GM12874 (cell line): Measurements from ENCODE around the gene ACAP1.

Experiments
- TF ChIP-seq, protein P1 (sequence below): IDR thresholded peaks from 2 replicates; pipeline ENCODE4 v1.5.1; 2011; ENCODE audit warnings: low read depth, mild to moderate bottlenecking, control low read depth, low read length, moderate library complexity; ENCODE audit not compliant: insufficient read depth

ACAP1 gene

DNA sequence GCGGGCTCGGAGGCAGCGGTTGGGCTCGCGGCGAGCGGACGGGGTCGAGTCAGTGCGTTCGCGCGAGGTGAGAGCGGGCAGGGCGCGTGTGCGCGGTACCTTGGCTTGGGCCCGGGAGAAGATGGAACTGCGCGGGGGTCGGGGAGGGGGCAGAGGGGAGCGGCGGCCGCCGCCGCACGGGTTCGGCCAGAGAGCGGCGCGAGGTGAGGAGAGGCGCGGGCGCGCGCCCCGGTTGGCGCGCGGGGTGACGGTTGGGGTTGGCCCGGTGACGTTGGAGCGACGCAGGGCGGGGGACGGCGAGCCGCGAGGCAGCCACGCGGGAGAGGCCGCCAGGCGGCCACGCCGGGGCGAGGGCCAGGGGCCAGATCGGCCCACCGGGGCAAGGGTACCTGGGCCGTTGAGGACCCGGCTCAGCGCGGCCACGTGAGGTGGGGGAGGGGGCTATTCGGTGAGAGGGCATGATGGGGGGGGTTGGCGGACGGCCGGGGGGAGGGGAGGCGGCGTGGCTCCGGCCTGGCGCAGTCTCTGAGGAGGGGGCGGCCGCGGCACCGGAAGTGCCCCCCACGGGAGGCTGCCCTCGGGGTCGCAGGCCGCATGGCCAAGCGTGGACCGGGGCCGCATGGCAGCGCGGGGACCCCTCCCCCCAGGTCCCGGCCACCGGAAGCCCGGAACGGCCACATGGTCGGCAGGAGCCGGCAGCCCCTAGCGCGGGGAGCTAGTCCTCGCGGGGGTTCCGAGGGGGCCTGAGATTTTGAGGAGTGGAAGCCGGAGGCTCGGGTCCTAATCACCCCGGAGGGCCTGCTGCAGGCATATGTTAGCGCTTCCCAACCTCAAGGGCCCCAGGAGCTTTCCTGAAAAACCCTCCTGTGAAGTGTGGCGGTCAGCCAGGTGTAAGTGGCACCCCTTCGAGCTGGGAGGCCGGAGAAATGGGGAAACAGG is 28.4 kb upstream of the ACAP1 start:
- TF ChIP-seq, protein P1, sequence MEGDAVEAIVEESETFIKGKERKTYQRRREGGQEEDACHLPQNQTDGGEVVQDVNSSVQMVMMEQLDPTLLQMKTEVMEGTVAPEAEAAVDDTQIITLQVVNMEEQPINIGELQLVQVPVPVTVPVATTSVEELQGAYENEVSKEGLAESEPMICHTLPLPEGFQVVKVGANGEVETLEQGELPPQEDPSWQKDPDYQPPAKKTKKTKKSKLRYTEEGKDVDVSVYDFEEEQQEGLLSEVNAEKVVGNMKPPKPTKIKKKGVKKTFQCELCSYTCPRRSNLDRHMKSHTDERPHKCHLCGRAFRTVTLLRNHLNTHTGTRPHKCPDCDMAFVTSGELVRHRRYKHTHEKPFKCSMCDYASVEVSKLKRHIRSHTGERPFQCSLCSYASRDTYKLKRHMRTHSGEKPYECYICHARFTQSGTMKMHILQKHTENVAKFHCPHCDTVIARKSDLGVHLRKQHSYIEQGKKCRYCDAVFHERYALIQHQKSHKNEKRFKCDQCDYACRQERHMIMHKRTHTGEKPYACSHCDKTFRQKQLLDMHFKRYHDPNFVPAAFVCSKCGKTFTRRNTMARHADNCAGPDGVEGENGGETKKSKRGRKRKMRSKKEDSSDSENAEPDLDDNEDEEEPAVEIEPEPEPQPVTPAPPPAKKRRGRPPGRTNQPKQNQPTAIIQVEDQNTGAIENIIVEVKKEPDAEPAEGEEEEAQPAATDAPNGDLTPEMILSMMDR: peak; percentile 5; the same call in 1 of the 2 replicates

DNA sequence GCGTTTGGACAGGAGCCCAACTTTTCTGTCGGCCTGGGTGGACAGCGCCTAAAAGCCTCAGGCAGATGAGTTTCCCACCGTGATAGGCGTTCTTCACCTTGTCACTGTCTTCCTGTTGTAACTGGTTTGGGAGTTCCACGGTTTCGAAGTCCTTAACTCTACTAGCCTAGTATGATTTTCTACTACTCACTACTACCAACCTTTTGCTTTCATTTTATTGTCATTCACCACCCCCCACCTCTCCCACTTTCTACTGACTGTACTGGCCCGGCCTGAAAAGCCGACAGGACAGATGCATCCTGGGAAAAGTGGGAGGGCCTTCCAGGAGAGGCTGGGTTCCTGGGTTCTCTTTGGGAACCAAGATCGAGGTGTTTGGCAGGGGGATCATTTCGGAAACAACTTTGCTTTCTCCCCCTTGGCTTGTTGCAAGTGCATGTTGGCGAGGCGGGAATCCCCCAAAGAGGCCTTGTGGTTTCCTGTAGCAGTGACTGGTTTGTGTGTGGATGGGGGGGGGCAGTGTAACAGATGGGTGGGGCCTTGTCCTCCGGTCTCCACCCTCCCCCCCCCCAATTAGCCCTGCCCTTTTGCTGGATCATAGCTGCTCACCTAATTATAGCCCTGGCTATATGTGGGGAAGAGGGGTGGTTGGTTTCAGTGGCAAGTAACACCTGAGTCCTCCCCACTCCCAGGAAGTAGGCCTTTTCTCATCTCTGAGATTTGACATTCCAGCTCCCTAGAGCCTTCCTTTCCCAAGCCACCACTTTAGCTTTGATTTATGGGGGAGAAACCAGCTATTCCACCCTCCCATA is 27.5 kb upstream of the ACAP1 start:
- TF ChIP-seq, protein P1: no peak

DNA sequence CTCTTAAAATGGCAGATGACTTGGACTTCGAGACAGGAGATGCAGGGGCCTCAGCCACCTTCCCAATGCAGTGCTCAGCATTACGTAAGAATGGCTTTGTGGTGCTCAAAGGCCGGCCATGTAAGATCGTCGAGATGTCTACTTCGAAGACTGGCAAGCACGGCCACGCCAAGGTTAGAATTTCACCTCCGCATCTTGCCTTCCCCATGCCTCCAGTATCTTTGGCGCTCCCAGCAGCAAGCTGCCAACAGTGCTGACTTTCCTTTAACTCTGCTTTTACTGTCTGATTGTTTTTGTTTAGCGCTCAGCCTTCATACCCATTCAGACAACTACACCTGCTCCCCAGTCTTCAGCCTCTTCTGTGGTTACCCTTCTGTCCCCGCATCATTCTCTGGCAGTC is 26.7 kb upstream of the ACAP1 start:
- TF ChIP-seq, protein P1: no peak

DNA sequence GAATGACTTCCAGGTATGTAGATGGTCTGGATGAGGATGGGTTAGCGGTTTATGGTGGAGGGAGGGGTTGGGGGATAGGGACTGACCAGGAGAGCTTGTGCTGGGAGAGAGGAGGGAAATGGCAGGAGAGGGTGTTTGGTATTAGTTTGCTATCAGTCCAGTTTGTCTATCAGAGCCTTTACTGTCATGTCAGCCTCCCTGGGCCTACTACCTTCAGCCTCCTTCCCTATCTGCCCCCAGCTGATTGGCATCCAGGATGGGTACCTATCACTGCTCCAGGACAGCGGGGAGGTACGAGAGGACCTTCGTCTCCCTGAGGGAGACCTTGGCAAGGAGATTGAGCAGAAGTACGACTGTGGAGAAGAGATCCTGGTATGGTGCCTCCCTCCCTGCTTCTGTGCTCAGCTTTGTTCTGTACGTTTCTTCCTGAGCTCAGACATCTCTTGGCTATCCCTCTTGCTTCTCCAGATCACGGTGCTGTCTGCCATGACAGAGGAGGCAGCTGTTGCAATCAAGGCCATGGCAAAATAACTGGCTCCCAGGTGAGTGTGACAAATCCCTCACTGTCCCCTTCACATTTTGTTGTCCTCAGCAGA is 25.1 kb upstream of the ACAP1 start:
- TF ChIP-seq, protein P1: no peak

DNA sequence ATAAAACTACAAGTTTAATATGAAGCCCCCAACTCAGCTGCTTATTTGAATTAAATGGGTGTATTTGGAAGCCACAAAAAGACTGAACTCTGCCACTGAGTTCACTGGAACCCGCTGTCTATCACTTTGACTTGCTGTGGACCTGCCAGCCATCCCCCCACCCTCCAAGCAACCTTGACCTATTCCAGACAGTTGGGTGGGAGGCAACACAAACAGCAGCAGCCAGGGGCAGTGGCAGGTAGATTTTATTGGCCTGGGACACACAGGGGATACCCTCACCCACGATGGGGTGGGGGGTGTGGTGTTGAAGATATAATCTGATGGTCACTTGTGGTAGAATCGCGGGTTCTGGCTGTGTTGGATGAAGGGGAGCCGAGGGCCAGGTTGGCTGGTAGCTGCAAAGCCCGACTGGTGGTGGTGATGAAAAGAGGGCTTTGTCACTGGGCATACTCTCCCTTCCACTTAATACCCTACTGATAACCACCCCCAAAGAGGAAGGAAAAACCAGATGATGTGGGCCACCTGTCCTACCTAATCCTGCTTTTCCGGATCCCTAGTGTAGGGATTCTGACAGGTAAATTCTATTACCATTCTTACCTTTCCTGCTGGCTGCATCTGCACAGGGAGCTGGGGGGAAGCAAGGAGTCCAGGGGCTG is 23.8 kb upstream of the ACAP1 start:
- TF ChIP-seq, protein P1: no peak

DNA sequence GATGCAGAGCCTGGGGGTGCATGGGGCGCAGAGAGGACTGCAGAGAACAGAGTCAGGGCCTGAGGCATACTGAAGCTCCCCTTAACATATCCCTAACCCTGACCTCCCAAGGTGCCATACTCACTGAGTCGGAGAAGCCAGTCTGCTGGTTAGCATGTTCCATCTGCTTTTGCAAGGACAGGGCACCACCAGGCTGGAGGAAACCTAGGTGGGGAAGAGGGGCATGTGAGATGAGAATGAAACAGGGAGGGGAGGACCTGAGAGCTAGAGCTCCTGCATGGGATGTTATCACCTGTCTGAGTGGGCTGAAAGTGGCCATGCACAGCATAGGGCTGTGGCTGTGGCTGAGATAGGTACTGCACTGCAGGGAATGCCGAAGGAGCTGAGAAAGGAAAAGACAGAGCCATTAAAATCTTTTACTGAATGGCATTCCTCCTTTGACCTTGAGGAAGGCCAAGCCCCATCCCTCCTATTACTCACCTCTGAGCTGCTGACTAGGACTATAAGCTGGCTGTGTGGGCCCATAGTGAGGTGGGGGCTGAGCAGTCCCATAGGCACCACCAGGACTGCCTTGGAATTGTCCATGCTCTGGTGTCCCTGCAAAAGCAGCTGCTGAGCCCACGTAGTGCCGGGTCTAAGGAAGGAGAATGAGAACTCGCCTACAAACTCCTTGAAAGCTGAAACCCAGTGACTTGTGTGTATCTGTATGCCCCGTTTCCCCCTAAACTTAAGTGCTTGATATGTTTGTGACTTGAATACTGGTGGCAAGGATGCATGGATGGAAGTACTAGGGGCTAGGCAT is 23.0 kb upstream of the ACAP1 start:
- TF ChIP-seq, protein P1: peak; percentile 11; the same call in 1 of the 2 replicates
